Smooth muscle cell (in vitro differentiated cells): Measurements from ENCODE around the gene ARMC6. TPM values are rescaled to one million over a fixed set of nuclear protein-coding genes. Genes with fewer than 3 reads are reported as not detected.

Experiments
- DNase-seq: peaks from one replicate; lab custom pipeline; 2025; ENCODE audit not compliant: unreplicated experiment; lab: John Stamatoyannopoulos, UW
- H2AFZ ChIP-seq: fragments of 200-600 bp; sonication (generic); 2 replicates; pipeline ENCODE4 v1.6.0; 2016; ENCODE audit warnings: antibody characterized with exemption, low read depth, mild to moderate bottlenecking
- H3F3A ChIP-seq: fragments of 200-600 bp; sonication (generic); 2 replicates; pipeline ENCODE4 v1.6.0; 2017; ENCODE audit warnings: antibody characterized with exemption, low read depth
- H3K27ac ChIP-seq: fragments of 200-600 bp; sonication (generic); 2 replicates; pipeline ENCODE4 v1.5.1; 2016; ENCODE audit warnings: low read depth, mild to moderate bottlenecking
- H3K27me3 ChIP-seq: fragments of 200-600 bp; sonication (generic); 2 replicates; pipeline ENCODE4 v1.6.1; 2016; ENCODE audit warnings: low read depth, mild to moderate bottlenecking
- H3K36me3 ChIP-seq: fragments of 200-600 bp; sonication (generic); 2 replicates; pipeline ENCODE4 v1.5.1; 2016; ENCODE audit warnings: low read depth
- H3K4me1 ChIP-seq: fragments of 200-600 bp; sonication (generic); 2 replicates; pipeline ENCODE4 v1.5.1; 2016; ENCODE audit warnings: low read depth
- H3K4me2 ChIP-seq: fragments of 200-600 bp; sonication (generic); 2 replicates; pipeline ENCODE4 v1.6.0; 2016; ENCODE audit warnings: mild to moderate bottlenecking
- H3K4me3 ChIP-seq: fragments of 200-600 bp; sonication (generic); 2 replicates; pipeline ENCODE4 v1.5.1; 2016; ENCODE audit warnings: mild to moderate bottlenecking
- H3K79me2 ChIP-seq: fragments of 200-600 bp; sonication (generic); 2 replicates; pipeline ENCODE4 v1.6.0; 2016; ENCODE audit warnings: low read depth, mild to moderate bottlenecking
- H3K9ac ChIP-seq: fragments of 200-600 bp; sonication (generic); 2 replicates; pipeline ENCODE4 v1.6.0; 2016; ENCODE audit warnings: low read depth
- H3K9me3 ChIP-seq: fragments of 200-600 bp; sonication (generic); replicated peaks from 2 replicates; pipeline ENCODE4 v1.5.1; 2016; ENCODE audit warnings: low read depth
- H4K20me1 ChIP-seq: fragments of 200-600 bp; sonication (generic); 2 replicates; pipeline ENCODE4 v1.6.0; 2016; ENCODE audit warnings: low read depth
- CTCF ChIP-seq: fragments of 200-600 bp; sonication (generic); IDR thresholded peaks from 2 replicates; pipeline ENCODE4 v1.5.1; 2017; ENCODE audit warnings: borderline replicate concordance, mild to moderate bottlenecking, antibody characterized with exemption; ENCODE audit not compliant: insufficient read depth, poor library complexity, severe bottlenecking
- WGBS: methylation state at CpG from one replicate; pipeline ENCODE4 v1.1.7; 2016; ENCODE audit warnings: low lambda C conversion rate; 5-methylcytosine and 5-hydroxymethylcytosine counted together
- polyA plus RNA-seq: library from polyadenylated mRNA; unstranded; fragments of >200 nt; fragmentation: Nextera tagmentation; extraction: Ambion mirVana; gene quantifications from 2 replicates; pipeline ENCODE4 v1.2.1, GENCODE V29; 2016
- total RNA-seq: library from RNA; depleted of rRNA; stranded (reverse); fragments of >200 nt; gene quantifications from 2 replicates; pipeline ENCODE4 v1.2.3, GENCODE V29; 2014

Gene ARMC6
- total and polyA plus RNA-seq, 2 experiments from 2014 or later: 17.8 to 27.1 TPM

DNA sequence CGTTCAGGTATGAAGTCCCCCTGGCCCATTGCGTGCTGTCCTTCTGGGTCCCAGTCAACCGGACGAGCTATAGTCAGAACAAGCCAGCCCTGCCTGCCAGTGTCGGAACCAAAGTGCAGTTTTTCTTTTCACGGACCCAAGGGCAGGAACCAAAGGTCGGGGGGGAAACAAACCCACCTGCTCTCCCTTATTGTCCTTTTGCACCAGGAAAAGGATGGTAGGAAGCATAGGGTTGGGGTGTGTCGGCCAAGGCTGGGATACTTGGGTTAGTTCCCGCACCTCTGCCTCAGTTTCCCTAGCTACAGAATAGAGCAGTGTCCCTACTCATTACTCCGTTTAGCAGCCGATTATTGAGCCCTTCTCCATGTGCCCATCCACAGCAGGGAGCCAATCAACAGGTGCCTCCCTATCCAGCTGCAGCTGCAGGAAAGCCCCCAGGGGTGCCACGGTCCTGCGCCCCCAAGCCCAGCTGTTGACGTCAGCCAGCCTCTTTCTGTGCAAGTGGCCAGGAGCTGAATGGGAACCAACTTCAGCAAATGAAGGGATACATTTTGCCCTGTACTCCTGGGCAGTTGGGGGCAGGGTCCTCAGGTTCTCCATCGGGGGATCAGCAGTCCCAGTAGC is 21.0 kb downstream of the ARMC6 start:
- H3K9ac ChIP-seq: no peak overlapping the region
- no peaks in the 10 kb centered on the region for H3K79me2 ChIP-seq
- H3K9me3 ChIP-seq: no peaks in the 10 kb centered on the region
- no peak for DNase-seq
- no peaks in the 10 kb centered on the region for H3K36me3 ChIP-seq
- no peak overlapping the region for H3K4me3 ChIP-seq
- TF ChIP-seq CTCF: no peak
- 95% methylated on average over 15 of the region's 15 CpGs for WGBS
- H3K4me2 ChIP-seq: no peak overlapping the region
- H3K4me1 ChIP-seq: no peaks in the 10 kb centered on the region
- no peaks in the 10 kb centered on the region for H3F3A ChIP-seq
- no peaks in the 10 kb centered on the region for H3K27me3 ChIP-seq
- H3K27ac ChIP-seq: no peak overlapping the region
- no peaks in the 10 kb centered on the region for H4K20me1 ChIP-seq
- no peak overlapping the region for H2AFZ ChIP-seq

GRCh38 chr19:19054939-19055440 is 21.6 kb downstream of the ARMC6 start:
- 99% methylated on average over 19 of the region's 19 CpGs for WGBS
- DNase-seq: no peak
- H3K36me3 ChIP-seq: no peaks in the 10 kb centered on the region
- H3K27me3 ChIP-seq: no peaks in the 10 kb centered on the region
- no peaks in the 10 kb centered on the region for H3K9me3 ChIP-seq
- no peak overlapping the region for H2AFZ ChIP-seq
- TF ChIP-seq CTCF: no peak
- no peak overlapping the region for H3K4me2 ChIP-seq
- no peak overlapping the region for H3K27ac ChIP-seq
- no peaks in the 10 kb centered on the region for H3K4me1 ChIP-seq
- no peaks in the 10 kb centered on the region for H4K20me1 ChIP-seq
- H3K79me2 ChIP-seq: no peaks in the 10 kb centered on the region
- no peaks in the 10 kb centered on the region for H3F3A ChIP-seq
- H3K9ac ChIP-seq: no peak overlapping the region
- no peak overlapping the region for H3K4me3 ChIP-seq

GRCh38 chr19:19055701-19056100 is 22.3 kb downstream of the ARMC6 start:
- Histone ChIP-seq H3K79me2 (no peaks in the 10 kb centered on the region), H3K4me3 (no peak overlapping the region), H3K9ac (no peak overlapping the region), H2AFZ (no peak overlapping the region), H3K4me2 (no peak overlapping the region), H3K27ac (no peak overlapping the region), H3F3A (no peaks in the 10 kb centered on the region), H3K36me3 (no peaks in the 10 kb centered on the region), H3K4me1 (no peaks in the 10 kb centered on the region), H3K9me3 (no peaks in the 10 kb centered on the region), H3K27me3 (no peaks in the 10 kb centered on the region), H4K20me1 (no peaks in the 10 kb centered on the region)
- TF ChIP-seq CTCF: no peak
- DNase-seq: no peak
- 95% methylated on average over 13 of the region's 13 CpGs for WGBS
